Measurements from ENCODE around the gene NIBAN1. TPM values are rescaled to one million over a fixed set of nuclear protein-coding genes. Genes with fewer than 3 reads are reported as not detected.

The NIBAN1 gene
- total and polyA plus RNA-seq, 4 donors = 7.5 to 38.5 (median 27.3) TPM

- no peak overlapping the region for H3K4me3 ChIP-seq
- no peak overlapping the region for H3K9ac ChIP-seq (ENCODE audit: insufficient read depth in 1 of 2, low read length in 2 of 2)
- H3K27me3 ChIP-seq (ENCODE audit: control insufficient read depth in 3 of 3, insufficient read depth in 3 of 3, low read length in 2 of 3) = peaks cover 0 to 28% (median 19%) of the 10 kb centered on the region in 3 donors
- no peak overlapping the region for H3K27ac ChIP-seq (ENCODE audit: low read depth in 1 of 2, low read length in 1 of 2)
- DNase-seq (peak in 1 of 3 donors; percentile 8), ATAC-seq (ENCODE audit: insufficient read depth, low FRiP score) (no peak)
- no peaks in the 10 kb centered on the region for H3K36me3 ChIP-seq (ENCODE audit: control insufficient read depth in 4 of 4, insufficient read depth in 4 of 4, low read length in 4 of 4)
- H3K9me3 ChIP-seq (ENCODE audit: control insufficient read depth in 4 of 4, insufficient read depth in 3 of 4, low read length in 3 of 4) = no peaks in the 10 kb centered on the region
- TF ChIP-seq CTCF (IDR thresholded peaks at IDR 0.05; ENCODE audit: control extremely low read depth, extremely low read depth) = no peak
- WGBS, 2 donors = 56 to 81% methylated on average over 6 of the region's 6 CpGs
- peaks cover 0 to 9% (median 5%) of the 10 kb centered on the region in 5 donors for H3K4me1 ChIP-seq (ENCODE audit: control insufficient read depth in 5 of 5, insufficient read depth in 5 of 5, low read length in 5 of 5)
Measured at GRCh38 chr1:184975208-184975870, 1.0 kb upstream of the NIBAN1 start.

- ATAC-seq (ENCODE audit: insufficient read depth, low FRiP score) (no peak), DNase-seq (no peak)
- H3K36me3 ChIP-seq (ENCODE audit: control insufficient read depth in 4 of 4, insufficient read depth in 4 of 4, low read length in 4 of 4) = no peaks in the 10 kb centered on the region
- H3K27ac ChIP-seq (ENCODE audit: low read depth in 1 of 2, low read length in 1 of 2) = peak overlapping the region; percentile 48 to 97
- no peaks in the 10 kb centered on the region for H3K9me3 ChIP-seq (ENCODE audit: control insufficient read depth in 4 of 4, insufficient read depth in 3 of 4, low read length in 3 of 4)
- TF ChIP-seq CTCF (IDR thresholded peaks at IDR 0.05; ENCODE audit: control extremely low read depth, extremely low read depth) = no peak
- H3K9ac ChIP-seq (ENCODE audit: insufficient read depth in 1 of 2, low read length in 2 of 2) = peak overlapping the region in 1 of 2 donors; percentile 57
- no peak overlapping the region for H3K4me3 ChIP-seq
- peaks cover 0 to 24% (median 19%) of the 10 kb centered on the region in 3 donors for H3K27me3 ChIP-seq (ENCODE audit: control insufficient read depth in 3 of 3, insufficient read depth in 3 of 3, low read length in 2 of 3)
- WGBS, 2 donors = 61 to 70% methylated on average over 4 of the region's 4 CpGs
- peaks cover 0 to 9% (median 5%) of the 10 kb centered on the region in 5 donors for H3K4me1 ChIP-seq (ENCODE audit: control insufficient read depth in 5 of 5, insufficient read depth in 5 of 5, low read length in 5 of 5)
Measured at GRCh38 chr1:184974837-184975115, 468 bp upstream of the NIBAN1 start.

- H3K4me1 ChIP-seq (ENCODE audit: control insufficient read depth in 5 of 5, insufficient read depth in 5 of 5, low read length in 5 of 5) = peaks cover 0 to 9% (median 5%) of the 10 kb centered on the region in 5 donors
- no peak for TF ChIP-seq CTCF (IDR thresholded peaks at IDR 0.05; ENCODE audit: control extremely low read depth, extremely low read depth)
- 1 to 2% methylated on average over 39 of the region's 39 CpGs for WGBS, 2 donors
- no peaks in the 10 kb centered on the region for H3K9me3 ChIP-seq (ENCODE audit: control insufficient read depth in 4 of 4, insufficient read depth in 3 of 4, low read length in 3 of 4)
- peak overlapping the region; percentile 48 to 97 for H3K27ac ChIP-seq (ENCODE audit: low read depth in 1 of 2, low read length in 1 of 2)
- H3K9ac ChIP-seq (ENCODE audit: insufficient read depth in 1 of 2, low read length in 2 of 2) = peak overlapping the region in 1 of 2 donors; percentile 67
- peak; percentile 61 for ATAC-seq (ENCODE audit: insufficient read depth, low FRiP score)
- no peaks in the 10 kb centered on the region for H3K36me3 ChIP-seq (ENCODE audit: control insufficient read depth in 4 of 4, insufficient read depth in 4 of 4, low read length in 4 of 4)
- peaks cover 0 to 24% (median 19%) of the 10 kb centered on the region in 3 donors for H3K27me3 ChIP-seq (ENCODE audit: control insufficient read depth in 3 of 3, insufficient read depth in 3 of 3, low read length in 2 of 3)
- peak overlapping the region; percentile 48 for H3K4me3 ChIP-seq
- DNase-seq = peak; percentile 45 to 70 (median 52)
Measured at GRCh38 chr1:184973272-184974055, 844 bp downstream of the NIBAN1 start.

Measured in lung (tissue), 12 donors.